T-helper 17 cell (primary cell): ENCODE data around the gene ZNF519. TPM values are rescaled to one million over a fixed set of nuclear protein-coding genes. Genes with fewer than 3 reads are reported as not detected.
"Not testable (repeated sequence)": the region's sequence is repeated elsewhere in the genome, so short reads cannot be mapped to it uniquely, and the experiment has no call there.

Source experiments
- ATAC-seq: fragments of 150-1000 bp; cut with Tn5 transposase; 2 replicates; pipeline ENCODE4 v1.10.0; 2021; ENCODE audit warnings: mild to moderate bottlenecking, moderate library complexity
- DNase-seq, 3 donors: peaks; one replicate each; pipeline versions ENCODE4 v3.0.0 to v3.0.0-alpha.2; 2020 to 2021
- H3K9me3 ChIP-seq: one replicate; pipeline ENCODE4 v1.7.0; 2013; ENCODE audit warnings: low read length, mild to moderate bottlenecking; ENCODE audit not compliant: control insufficient read depth, poor library complexity, severe bottlenecking
- H3K27ac Mint-ChIP-seq: one replicate; pipeline ENCODE4 v1.8.0; 2022; ENCODE audit warnings: mild to moderate bottlenecking, moderate library complexity, mixed read lengths
- H3K27me3 Mint-ChIP-seq: one replicate; pipeline ENCODE4 v1.8.0; 2022; ENCODE audit warnings: mixed read lengths
- H3K36me3 Mint-ChIP-seq: one replicate; pipeline ENCODE4 v1.8.0; 2022; ENCODE audit warnings: low read depth, mixed read lengths
- H3K4me1 Mint-ChIP-seq: one replicate; pipeline ENCODE4 v1.8.0; 2022; ENCODE audit warnings: mild to moderate bottlenecking, mixed read lengths
- H3K4me3 Mint-ChIP-seq: one replicate; pipeline ENCODE4 v1.8.0; 2022; ENCODE audit warnings: mild to moderate bottlenecking, moderate library complexity, mixed read lengths
- total RNA-seq, 4 donors: library from RNA in 2 of 4; stranded (reverse) in 2 of 4; gene quantifications; one replicate each; pipeline ENCODE4 v1.2.3 and lab custom pipeline; 2022 to 2026

The ZNF519 gene
- total RNA-seq, 2 donors from 2014 or later = 5.2 to 10.6 TPM

- not testable (repeated sequence) for H3K9me3 ChIP-seq, DNase-seq, H3K27me3 Mint-ChIP-seq, H3K36me3 Mint-ChIP-seq, H3K4me3 Mint-ChIP-seq, H3K4me1 Mint-ChIP-seq, H3K27ac Mint-ChIP-seq, ATAC-seq
These were observed 11.2 kb upstream of the ZNF519 start for GRCh38 chr18:14143396-14143795.

DNA sequence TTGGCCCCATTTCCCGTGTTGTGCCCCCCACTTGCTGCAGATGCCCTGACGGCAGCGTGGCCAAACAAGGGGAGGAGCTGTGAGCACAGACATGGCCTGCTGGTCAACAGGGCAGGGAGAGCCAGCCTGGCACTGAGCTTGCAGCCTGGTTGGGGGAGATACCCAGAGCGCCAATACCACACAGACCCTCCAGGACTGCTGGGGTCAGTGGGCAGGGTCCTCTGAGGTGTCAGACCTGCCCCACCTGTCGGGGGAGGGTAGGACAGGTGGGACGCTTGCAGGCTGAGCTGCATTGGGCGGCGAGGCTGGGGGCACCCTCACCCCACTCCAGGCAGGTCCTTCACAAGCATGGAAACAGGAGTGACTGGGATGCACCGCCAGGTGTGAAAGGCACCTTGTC, 9.9 kb upstream of the ZNF519 start:
- H3K27ac Mint-ChIP-seq, DNase-seq: not testable (repeated sequence)

DNA sequence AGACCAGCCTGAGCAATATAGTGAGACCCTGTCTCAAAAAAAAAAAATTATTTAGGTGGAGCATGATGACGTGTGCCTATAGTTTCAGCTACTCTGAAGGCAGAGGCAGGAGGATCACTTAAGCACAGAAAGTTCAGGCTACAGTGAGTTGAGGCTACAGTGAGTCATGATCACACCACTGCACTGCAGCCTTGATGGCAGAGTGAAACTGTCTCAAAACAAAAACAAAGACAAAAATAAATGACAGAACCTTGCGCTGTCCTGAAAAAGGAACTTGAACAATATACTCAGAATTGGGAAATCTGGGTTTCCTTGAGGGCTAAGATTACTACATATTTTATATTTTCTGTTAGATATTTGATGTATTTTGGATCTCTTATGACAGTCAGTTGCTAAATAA, 7.3 kb upstream of the ZNF519 start:
- H3K4me3 Mint-ChIP-seq, ATAC-seq: not testable (repeated sequence)

More for the DNA sequence above, 9.9 kb upstream of the ZNF519 start:
- not testable (repeated sequence) for ATAC-seq, H3K36me3 Mint-ChIP-seq, H3K27me3 Mint-ChIP-seq, H3K4me1 Mint-ChIP-seq, H3K4me3 Mint-ChIP-seq, H3K9me3 ChIP-seq

DNA sequence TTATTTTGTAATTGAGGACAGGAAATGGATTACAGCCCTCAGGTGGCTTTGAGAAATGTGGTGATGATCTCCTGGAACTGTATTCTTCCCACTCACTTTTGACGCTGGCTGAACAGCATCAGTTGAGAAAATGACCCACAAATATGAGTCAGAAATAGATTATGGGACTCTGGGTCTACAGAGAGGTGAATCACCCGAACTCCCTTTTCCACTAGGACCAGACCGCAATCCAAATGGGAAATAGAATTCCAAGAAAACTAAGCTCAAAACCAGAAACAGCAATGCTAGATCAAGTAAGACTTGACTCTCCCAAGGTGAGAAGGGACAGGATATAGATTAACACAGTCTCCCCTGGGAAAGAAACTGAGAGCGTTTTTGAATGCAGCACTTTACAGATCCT, 5.7 kb upstream of the ZNF519 start:
- not testable (repeated sequence) for H3K4me3 Mint-ChIP-seq, H3K9me3 ChIP-seq, H3K4me1 Mint-ChIP-seq, H3K27ac Mint-ChIP-seq, DNase-seq, H3K27me3 Mint-ChIP-seq, H3K36me3 Mint-ChIP-seq, ATAC-seq

More for the DNA sequence above, 7.3 kb upstream of the ZNF519 start:
- DNase-seq, H3K27ac Mint-ChIP-seq, H3K27me3 Mint-ChIP-seq, H3K4me1 Mint-ChIP-seq, H3K36me3 Mint-ChIP-seq, H3K9me3 ChIP-seq: not testable (repeated sequence)

- H3K9me3 ChIP-seq, H3K36me3 Mint-ChIP-seq, DNase-seq, H3K27me3 Mint-ChIP-seq, H3K4me1 Mint-ChIP-seq: not testable (repeated sequence)
- Mint-ChIP-seq H3K4me3 (peak overlapping the region; percentile 93), H3K27ac (peak overlapping the region; percentile 80)
- ATAC-seq = peak; percentile 32
These were observed 452 bp downstream of the ZNF519 start for GRCh38 chr18:14131696-14132270.

- DNase-seq, H3K9me3 ChIP-seq, H3K4me1 Mint-ChIP-seq, ATAC-seq, H3K4me3 Mint-ChIP-seq, H3K36me3 Mint-ChIP-seq, H3K27ac Mint-ChIP-seq, H3K27me3 Mint-ChIP-seq: not testable (repeated sequence)
These were observed 1.4 kb downstream of the ZNF519 start for GRCh38 chr18:14130804-14131203.

DNA sequence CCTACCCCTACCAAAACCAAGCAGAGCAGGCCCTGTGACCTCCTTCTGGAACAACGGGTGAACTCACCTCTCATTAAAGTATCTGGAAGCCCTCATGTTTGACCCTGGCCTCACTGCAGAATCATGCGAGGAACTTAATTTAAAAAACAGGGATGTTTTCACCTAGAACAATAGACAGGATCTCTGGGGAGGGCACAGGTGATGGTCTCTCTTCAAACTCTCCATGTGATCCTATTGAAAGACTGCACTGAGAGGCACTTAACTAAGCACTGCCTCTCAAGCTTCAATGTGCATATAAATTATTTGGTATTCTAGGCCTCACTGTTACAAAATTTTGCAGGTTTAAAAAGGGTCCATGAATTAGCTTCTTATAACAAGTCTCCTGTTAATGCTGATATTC, 7.5 kb downstream of the ZNF519 start:
- H3K27me3 Mint-ChIP-seq = no peaks in the 10 kb centered on the region
- peaks cover 2% of the 10 kb centered on the region for H3K36me3 Mint-ChIP-seq
- no peak overlapping the region for H3K4me3 Mint-ChIP-seq
- H3K4me1 Mint-ChIP-seq = peaks cover 10% of the 10 kb centered on the region
- H3K9me3 ChIP-seq = no peaks in the 10 kb centered on the region
- H3K27ac Mint-ChIP-seq = no peak overlapping the region
- no peak for ATAC-seq
- no peak for DNase-seq

DNA sequence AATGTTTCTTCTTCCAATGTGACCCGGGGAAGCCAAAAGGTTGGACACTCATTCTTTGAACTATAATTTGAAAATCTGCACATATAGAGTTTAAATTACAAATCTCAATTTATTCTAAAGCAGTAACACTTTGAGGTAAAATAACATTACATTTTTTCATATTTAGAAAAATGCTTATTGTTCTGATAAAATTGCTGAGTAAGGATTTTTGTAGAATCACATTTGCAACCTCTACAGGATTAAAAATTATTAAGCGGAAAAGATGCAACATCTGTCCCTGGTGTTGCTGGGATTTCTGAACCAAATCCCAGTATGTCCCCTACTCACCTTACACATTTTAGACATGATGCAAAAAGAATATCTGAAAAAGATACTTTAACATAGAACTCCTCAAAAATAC, 10.1 kb downstream of the ZNF519 start:
- H3K27me3 Mint-ChIP-seq = no peaks in the 10 kb centered on the region
- peaks cover 6% of the 10 kb centered on the region for H3K4me1 Mint-ChIP-seq
- H3K9me3 ChIP-seq = peaks cover 3% of the 10 kb centered on the region
- no peak overlapping the region for H3K4me3 Mint-ChIP-seq
- H3K36me3 Mint-ChIP-seq = peaks cover 2% of the 10 kb centered on the region
- ATAC-seq (no peak), DNase-seq (no peak)
- no peak overlapping the region for H3K27ac Mint-ChIP-seq

DNA sequence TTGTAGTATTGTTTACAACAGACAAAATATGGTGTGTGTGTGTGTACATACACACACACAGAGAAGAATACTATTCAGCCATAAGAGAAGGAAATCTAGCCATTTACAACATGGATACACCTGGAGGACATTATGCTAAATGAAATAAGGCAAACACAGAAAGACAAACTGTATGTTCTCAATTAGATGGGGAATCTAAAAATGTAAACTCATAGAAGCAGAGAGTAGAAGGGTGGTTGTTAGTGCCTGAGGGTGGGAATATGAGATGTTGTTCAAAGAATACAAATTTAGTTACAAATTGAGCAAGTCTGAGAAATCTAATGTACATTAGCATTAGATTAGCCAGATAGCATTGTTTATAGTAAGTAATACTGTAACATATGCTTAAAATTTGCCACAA, 11.3 kb downstream of the ZNF519 start:
- Mint-ChIP-seq H3K27ac (no peak overlapping the region), H3K36me3 (peaks cover 2% of the 10 kb centered on the region), H3K4me3 (no peak overlapping the region), H3K27me3 (no peaks in the 10 kb centered on the region), H3K4me1 (peaks cover 6% of the 10 kb centered on the region)
- no peak for ATAC-seq
- H3K9me3 ChIP-seq = peaks cover 3% of the 10 kb centered on the region
- DNase-seq = no peak

DNA sequence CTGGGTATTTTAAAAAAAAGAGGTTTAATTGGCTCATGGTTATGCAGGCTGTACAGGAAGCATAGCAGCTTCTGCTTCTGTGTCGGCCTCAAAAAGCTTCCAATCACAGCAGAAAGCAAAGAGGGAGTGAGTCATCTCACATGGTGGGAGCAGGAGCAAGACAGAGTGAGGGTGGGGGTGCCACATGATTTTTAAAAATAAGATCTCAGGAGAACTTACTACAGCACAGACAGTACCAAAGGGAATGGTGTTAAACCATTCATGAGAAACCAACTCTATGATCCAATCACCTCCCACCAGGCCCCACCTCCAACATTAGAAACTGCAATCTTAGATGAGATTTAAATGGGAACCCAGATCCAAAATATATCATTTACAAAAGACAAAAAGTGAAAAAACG, 14.6 kb downstream of the ZNF519 start:
- H3K4me1 Mint-ChIP-seq = peaks cover 3% of the 10 kb centered on the region
- H3K9me3 ChIP-seq = peaks cover 3% of the 10 kb centered on the region
- no peaks in the 10 kb centered on the region for H3K27me3 Mint-ChIP-seq
- H3K4me3 Mint-ChIP-seq = no peak overlapping the region
- H3K36me3 Mint-ChIP-seq = peaks cover 2% of the 10 kb centered on the region
- no peak for ATAC-seq
- H3K27ac Mint-ChIP-seq = no peak overlapping the region
- no peak for DNase-seq

- Mint-ChIP-seq H3K27ac (no peak overlapping the region), H3K36me3 (no peaks in the 10 kb centered on the region), H3K4me1 (no peaks in the 10 kb centered on the region), H3K4me3 (no peak overlapping the region), H3K27me3 (no peaks in the 10 kb centered on the region)
- no peak for ATAC-seq
- H3K9me3 ChIP-seq = peaks cover 6% of the 10 kb centered on the region
- no peak for DNase-seq
These were observed 25.3 kb downstream of the ZNF519 start for GRCh38 chr18:14106906-14107305.

DNA sequence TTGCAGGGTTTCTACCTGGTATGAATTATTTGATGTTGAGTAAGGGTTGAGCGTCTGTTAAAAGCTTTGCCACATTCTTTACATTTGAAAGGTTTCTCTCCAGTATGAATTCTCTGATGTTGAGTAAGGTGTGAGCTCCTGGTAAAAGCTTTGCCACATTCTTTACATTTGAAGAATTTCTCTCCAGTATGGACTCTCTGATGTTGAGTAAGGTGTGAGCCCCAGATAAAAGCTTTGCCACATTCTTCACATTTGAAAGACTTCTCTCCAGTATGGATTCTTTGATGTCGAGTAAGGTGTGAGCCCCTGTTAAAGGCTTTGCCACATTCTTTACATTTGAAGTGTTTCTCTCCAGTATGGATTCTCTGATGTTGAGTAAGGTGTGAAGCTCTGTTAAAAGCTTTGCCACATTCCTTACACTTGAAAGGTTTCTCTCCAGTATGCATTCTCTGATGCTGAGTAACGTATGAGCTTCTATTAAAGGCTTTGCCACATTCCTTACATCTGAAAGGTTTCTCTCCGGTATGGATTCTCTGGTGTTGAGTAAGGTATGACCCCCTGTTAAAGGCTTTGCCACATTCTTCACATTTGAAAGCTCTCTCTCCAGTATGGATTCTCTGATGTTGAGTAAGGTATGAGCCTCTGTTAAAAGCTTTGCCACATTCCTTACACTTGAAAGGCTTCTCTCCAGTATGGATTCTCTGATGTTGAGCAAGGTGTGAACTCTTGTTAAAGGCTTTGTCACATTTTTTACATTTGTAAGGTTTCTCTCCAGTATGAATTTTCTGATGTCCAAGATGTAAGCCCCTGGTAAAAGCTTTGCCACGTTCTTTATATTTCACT, 27.1 kb downstream of the ZNF519 start:
- H3K36me3 Mint-ChIP-seq = no peaks in the 10 kb centered on the region

GRCh38 chr18:14104201-14104600, 28.0 kb downstream of the ZNF519 start:
- no peak for DNase-seq
- ATAC-seq = no peak
- no peak overlapping the region for H3K27ac Mint-ChIP-seq
- no peaks in the 10 kb centered on the region for H3K4me1 Mint-ChIP-seq
- H3K27me3 Mint-ChIP-seq = no peaks in the 10 kb centered on the region
- peaks cover 3% of the 10 kb centered on the region for H3K9me3 ChIP-seq
- no peaks in the 10 kb centered on the region for H3K36me3 Mint-ChIP-seq
- H3K4me3 Mint-ChIP-seq = no peak overlapping the region

More for the DNA sequence above, 27.1 kb downstream of the ZNF519 start:
- no peak overlapping the region for H3K27ac Mint-ChIP-seq
- H3K4me3 Mint-ChIP-seq = no peak overlapping the region
- no peak for DNase-seq
- H3K9me3 ChIP-seq = peaks cover 6% of the 10 kb centered on the region
- H3K27me3 Mint-ChIP-seq = no peaks in the 10 kb centered on the region
- no peaks in the 10 kb centered on the region for H3K4me1 Mint-ChIP-seq
- ATAC-seq = no peak
